Muscle of back (tissue), 13 donors: ENCODE results near the gene CISD2. TPM values are rescaled to one million over a fixed set of nuclear protein-coding genes. Genes with fewer than 3 reads are reported as not detected.
A peak's percentile ranks its signal among the peaks of the same experiment; 100 is the strongest.
"Not testable (repeated sequence)": the region's sequence is repeated elsewhere in the genome, so short reads cannot be mapped to it uniquely, and the experiment has no call there.

Experiments
- DNase-seq, 3 donors: peaks; one replicate each; pipeline versions ENCODE4 v3.0.0 to v3.0.0-alpha.2; 2013
- long read RNA-seq, 9 donors: transcript quantifications; one replicate each; lab custom pipeline, GENCODE V29; 2026
- polyA plus RNA-seq, 10 donors: library from polyadenylated mRNA; unstranded; fragments of 120-200 nt; gene quantifications; one replicate each; pipeline ENCODE4 v1.2.1, GENCODE V29; 2013; ENCODE audit not compliant: insufficient read length in 10 of 10

Gene CISD2, protein sequence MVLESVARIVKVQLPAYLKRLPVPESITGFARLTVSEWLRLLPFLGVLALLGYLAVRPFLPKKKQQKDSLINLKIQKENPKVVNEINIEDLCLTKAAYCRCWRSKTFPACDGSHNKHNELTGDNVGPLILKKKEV
- polyA plus RNA-seq: 10 to 100 TPM; 24.1 to 31.1 (median 27.2) TPM
- long read RNA-seq, donor 1, full-length matches to known transcripts: 18 of 18 reads
- long read RNA-seq, donor 1, partial matches to known transcripts: 0 of 18 reads
- long read RNA-seq, donor 1, other reads (novel, unspliced or antisense): 0 of 18 reads
- long read RNA-seq, donor 2, full-length matches to known transcripts: 17 of 17 reads
- long read RNA-seq, donor 2, partial matches to known transcripts: 0 of 17 reads
- long read RNA-seq, donor 2, other reads (novel, unspliced or antisense): 0 of 17 reads
- long read RNA-seq, donor 3: 0 reads
- long read RNA-seq, donor 4, full-length matches to known transcripts: 24 of 24 reads
- long read RNA-seq, donor 4, partial matches to known transcripts: 0 of 24 reads
- long read RNA-seq, donor 4, other reads (novel, unspliced or antisense): 0 of 24 reads
- long read RNA-seq, donor 5, full-length matches to known transcripts: 32 of 32 reads
- long read RNA-seq, donor 5, partial matches to known transcripts: 0 of 32 reads
- long read RNA-seq, donor 5, other reads (novel, unspliced or antisense): 0 of 32 reads
- long read RNA-seq, donor 6, full-length matches to known transcripts: 20 of 20 reads
- long read RNA-seq, donor 6, partial matches to known transcripts: 0 of 20 reads
- long read RNA-seq, donor 6, other reads (novel, unspliced or antisense): 0 of 20 reads
- long read RNA-seq, donor 7, full-length matches to known transcripts: 20 of 20 reads
- long read RNA-seq, donor 7, partial matches to known transcripts: 0 of 20 reads
- long read RNA-seq, donor 7, other reads (novel, unspliced or antisense): 0 of 20 reads
- long read RNA-seq, donor 8, full-length matches to known transcripts: 17 of 17 reads
- long read RNA-seq, donor 8, partial matches to known transcripts: 0 of 17 reads
- long read RNA-seq, donor 8, other reads (novel, unspliced or antisense): 0 of 17 reads
- long read RNA-seq, donor 9, full-length matches to known transcripts: 3 of 3 reads
- long read RNA-seq, donor 9, partial matches to known transcripts: 0 of 3 reads
- long read RNA-seq, donor 9, other reads (novel, unspliced or antisense): 0 of 3 reads

DNA sequence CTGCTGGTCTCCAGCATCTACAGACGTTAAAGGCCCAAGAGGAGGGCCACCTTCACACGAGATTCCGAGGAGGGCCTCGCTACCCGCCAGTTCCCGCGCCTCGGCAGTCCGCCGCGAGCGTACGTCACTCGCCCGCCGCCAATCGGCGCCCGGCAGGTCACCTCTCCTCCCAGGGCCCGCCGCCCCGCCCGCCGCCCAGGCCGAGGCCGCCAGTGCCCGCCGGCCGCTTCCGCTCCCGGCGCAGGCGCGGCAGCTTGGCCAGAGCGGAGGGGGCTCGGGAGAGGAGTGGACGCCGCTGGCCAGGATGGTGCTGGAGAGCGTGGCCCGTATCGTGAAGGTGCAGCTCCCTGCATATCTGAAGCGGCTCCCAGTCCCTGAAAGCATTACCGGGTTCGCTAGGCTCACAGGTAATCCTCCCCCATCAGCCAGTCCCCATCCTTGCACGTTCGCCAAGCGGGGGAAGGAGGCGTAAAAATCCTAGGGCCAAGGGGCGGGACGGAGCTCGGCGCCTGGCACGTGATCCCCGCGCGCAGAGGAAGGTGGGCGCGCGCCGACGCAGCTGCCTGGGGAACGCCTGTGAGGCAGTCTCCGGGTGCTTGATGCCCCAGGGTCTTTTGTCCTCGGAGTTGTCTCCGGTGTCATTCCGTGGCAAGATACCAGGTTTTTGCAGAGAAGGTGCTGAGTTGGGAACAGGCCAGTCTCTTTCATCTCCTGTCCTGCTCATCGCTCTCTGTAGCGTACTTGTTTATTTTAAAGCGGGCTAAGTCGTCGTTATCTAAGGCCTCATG lies at the start of gene CISD2:
TSS of gene CISD2 (plus strand) at position 212 of the 788 bp plus-strand sequence. CDS start at position 305, 93 bp downstream.
- DNase-seq: peak; percentile 91 to 98 (median 94)

DNA sequence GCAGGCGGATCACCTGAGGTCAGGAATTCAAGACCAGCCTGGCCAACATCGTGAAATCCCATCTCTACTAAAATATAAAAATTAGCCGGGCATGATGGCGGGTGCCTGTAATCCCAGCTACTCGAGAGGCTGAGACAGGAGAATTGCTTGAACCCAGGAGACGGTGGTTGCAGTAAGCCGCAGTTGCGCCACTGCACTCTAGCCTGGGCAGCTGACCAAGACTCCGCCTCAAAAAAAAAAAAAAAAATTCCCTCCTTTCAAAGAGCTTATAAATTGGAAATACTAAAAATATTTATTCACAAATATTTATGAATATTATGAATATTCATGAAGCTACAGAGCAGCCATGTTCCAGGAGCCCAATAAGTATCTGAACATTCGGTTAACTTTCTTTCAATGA lies 49.7 kb upstream of the CISD2 start:
- DNase-seq: not testable (repeated sequence)

GRCh38 chr4:102819588-102820365 lies 49.0 kb upstream of the CISD2 start:
- no peak for DNase-seq

DNA sequence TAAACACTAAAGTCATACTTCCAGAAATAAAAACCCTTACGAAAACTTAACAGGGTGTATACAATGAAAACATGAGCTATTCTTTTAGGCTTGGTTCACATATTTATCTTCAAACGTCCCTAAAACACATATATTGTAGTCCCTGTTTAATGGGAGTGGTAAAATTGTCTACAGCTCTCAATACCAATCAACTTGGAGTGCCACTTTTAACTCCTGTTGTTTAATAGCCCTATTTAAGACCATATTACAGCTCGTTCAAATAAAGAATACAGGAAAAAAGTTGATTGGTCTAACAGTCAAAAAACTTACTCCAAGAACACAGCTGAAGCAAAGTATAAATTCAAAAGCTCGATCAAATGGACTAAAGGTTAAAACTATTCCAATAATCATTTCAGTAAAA lies 45.3 kb upstream of the CISD2 start:
- no peak for DNase-seq

- no peak for DNase-seq
These were observed 44.9 kb upstream of the CISD2 start for GRCh38 chr4:102823897-102824296.

- DNase-seq: peak in 1 of 3 donors; percentile 21
These were observed 44.4 kb upstream of the CISD2 start for GRCh38 chr4:102824398-102824797.

GRCh38 chr4:102825261-102826091 lies 43.3 kb upstream of the CISD2 start:
- DNase-seq: peak; percentile 72 to 89 (median 72)

DNA sequence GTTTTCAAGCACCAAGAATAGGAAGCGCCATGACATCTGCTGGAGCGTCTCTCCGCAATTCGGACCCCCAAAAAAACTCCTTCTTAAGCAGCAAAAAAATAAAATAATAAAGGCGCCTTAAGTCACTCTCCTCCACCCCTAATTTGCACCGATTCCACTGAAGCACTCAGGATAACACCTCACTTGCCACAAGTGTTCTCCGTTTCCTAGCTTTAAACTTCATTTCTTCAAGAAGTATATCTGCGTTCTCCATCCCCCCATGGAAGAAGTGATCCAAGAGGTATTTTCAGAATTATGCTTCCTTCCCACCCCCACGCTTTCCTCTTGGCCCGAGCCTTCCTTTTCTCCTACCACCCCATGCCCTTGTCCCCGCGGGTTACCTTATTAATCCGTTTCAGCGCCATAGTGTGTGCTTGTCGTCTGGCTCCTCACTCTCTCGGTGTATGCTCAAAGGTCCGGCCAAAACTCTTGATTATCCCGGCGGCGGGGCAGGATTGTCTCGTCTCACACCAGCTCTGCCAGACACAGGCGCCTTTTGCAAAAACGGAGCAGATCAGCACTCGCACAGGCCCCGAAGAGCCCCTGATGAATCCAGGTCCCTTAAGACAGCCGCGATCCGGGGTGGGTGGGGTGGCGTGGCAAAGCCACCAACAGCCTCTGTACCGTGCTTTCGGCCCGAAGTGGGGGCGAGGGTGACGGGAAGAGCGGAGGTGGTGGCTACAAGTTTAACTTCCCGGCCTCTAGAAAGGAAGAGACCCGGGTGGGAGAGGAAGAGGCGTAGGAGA lies 42.5 kb upstream of the CISD2 start:
- peak in 1 of 3 donors; percentile 16 for DNase-seq

GRCh38 chr4:102826890-102827673 lies 41.7 kb upstream of the CISD2 start, which contains the start of gene UBE2D3:
Gene UBE2D3 (minus strand): TSS chr4:102827551. CDS start chr4:102826508, 1,043 bp downstream.
- peak; percentile 96 to 99 (median 96) for DNase-seq

DNA sequence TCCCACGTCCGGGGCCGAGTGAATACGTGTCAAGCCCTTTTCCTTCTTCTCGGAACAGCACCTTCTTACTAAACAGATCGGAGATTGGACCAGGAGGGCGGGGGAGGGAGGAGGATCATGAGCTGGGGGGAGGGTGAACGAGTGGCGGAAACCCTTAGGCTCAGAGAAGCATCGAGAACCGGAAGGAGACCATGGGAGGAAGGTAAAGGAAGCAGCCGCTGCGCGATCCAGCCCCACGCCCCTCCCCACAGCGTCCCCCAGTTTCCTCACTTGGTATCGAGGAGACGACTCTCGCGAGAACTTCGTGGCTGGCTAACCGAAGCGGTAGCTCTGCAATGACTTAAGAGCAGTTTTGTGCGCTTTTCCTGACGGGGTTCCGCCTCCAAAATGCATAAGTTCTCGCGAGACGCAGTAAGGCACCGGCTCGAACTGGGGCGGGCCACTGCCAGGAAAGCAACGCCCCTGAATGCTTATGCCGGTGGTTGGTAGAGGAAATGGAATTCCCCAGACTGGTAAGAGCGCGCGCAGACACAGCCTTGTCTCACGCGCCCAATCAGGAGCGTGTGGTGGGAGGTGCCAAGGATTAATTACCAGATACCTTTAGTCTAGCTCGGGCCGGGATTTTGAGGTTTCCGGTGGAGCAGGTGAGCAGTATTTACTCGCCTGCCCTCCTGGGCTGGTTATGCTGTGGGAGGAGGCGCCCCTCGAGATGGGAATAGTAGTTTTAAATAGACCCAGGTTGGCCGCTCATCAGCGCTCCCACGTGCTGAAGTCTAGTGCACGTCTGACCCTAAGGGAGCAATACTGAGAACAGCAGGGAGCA lies 40.9 kb upstream of the CISD2 start:
- peak; percentile 100 for DNase-seq

GRCh38 chr4:102828497-102828808 lies 40.3 kb upstream of the CISD2 start:
- DNase-seq: no peak

GRCh38 chr4:102829803-102830202 lies 39.0 kb upstream of the CISD2 start:
- DNase-seq: no peak

- DNase-seq: no peak
These were observed 36.7 kb upstream of the CISD2 start for GRCh38 chr4:102832105-102832504.

DNA sequence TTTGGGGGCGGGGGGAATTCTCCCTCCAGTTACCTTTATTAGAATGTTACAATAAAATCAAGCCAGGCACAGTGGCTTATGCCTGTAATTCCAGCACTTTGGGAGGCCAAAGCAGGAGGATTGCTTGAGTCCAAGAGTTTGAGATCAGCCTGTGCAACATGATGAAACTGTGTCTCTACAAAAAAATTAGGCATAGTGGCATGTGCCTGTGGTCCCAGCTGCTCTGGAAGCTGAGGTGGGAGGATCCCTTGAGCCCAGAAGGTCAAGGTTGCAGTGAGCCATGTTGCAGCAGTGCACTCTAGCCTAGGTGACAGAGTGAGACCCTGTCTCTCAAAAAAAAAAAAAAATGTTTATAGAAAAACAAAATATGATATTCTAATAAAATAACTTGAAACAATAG lies 36.1 kb upstream of the CISD2 start:
- no peak for DNase-seq

DNA sequence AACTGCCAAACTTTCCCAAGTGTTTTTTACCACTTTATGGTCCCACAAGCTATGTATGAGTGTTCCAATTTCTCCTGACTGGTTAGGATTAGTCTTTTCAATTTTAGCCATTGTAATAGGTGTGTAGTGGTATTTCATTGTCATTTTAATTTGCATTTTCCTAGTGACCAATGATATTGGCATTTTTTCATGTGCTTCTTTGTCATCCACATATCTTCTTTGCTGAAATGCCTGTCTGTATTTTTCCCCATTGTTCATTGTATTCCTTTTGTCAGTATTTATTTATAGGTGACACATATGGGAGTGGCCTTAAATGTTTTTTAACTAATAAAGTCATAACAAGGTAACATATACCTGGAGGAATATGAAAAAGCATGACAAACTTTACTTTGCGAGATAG lies 32.2 kb upstream of the CISD2 start:
- no peak for DNase-seq

DNA sequence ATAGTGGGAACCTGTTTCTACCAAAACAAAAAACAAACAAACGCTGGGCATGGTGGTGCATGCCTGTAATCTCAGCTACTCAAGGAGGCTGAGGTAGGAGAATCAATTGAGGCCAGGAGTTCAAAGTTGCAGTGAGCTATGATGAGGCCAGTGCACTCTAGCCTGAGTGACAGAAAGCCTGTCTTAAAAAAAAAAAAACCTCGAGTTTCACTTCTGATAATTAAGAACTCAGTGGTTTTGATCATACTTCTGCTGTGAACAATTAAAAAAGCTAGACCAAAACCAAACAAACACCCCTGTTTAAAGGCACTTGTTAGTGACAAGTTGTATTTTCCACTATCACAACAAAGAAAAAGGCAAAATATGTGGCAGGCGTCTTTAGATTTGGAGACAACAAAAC lies 26.4 kb upstream of the CISD2 start:
- DNase-seq: no peak

DNA sequence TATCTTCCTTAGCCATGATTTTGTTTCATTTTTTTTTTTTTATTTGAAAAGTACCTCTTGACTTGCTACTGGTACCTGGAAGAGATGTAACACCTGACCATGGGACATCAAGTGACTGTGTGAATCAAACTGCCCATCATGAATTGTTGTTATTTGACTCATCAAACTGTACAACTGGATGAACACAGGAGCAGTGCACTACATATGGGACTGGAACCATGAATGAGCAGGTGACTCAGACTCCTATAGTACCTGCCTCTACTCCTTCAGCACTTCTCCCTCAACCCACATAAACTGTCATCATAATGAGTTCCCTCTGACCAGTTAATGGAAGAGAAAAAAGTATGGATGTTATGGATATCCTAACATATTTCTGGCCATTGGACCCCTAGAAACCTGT lies 25.5 kb upstream of the CISD2 start:
- DNase-seq: no peak
